Measurements from ENCODE around the gene GZF1.

Gene GZF1

GRCh38 chr20:23390091-23390774 is 28.3 kb downstream of the GZF1 start:
- Histone ChIP-seq H3K9me3 (ENCODE audit: low read length) (peaks cover 4% of the 10 kb centered on the region), H3K27me3 (ENCODE audit: insufficient read depth, low read length) (no peaks in the 10 kb centered on the region), H3K36me3 (ENCODE audit: insufficient read depth, low read length) (peaks cover 36% of the 10 kb centered on the region), H3K4me3 (ENCODE audit: low read length) (no peak overlapping the region), H2AFZ (ENCODE audit: low read depth, low read length) (no peak overlapping the region), H3K4me1 (ENCODE audit: insufficient read depth, low read length) (no peaks in the 10 kb centered on the region)

- Histone ChIP-seq H2AFZ (ENCODE audit: low read depth, low read length) (no peak overlapping the region), H3K36me3 (ENCODE audit: insufficient read depth, low read length) (peaks cover 36% of the 10 kb centered on the region), H3K4me1 (ENCODE audit: insufficient read depth, low read length) (no peaks in the 10 kb centered on the region), H3K4me3 (ENCODE audit: low read length) (no peak overlapping the region), H3K9me3 (ENCODE audit: low read length) (peaks cover 4% of the 10 kb centered on the region), H3K27me3 (ENCODE audit: insufficient read depth, low read length) (no peaks in the 10 kb centered on the region)
These were observed 29.8 kb downstream of the GZF1 start for GRCh38 chr20:23391707-23392310.

- Histone ChIP-seq H2AFZ (ENCODE audit: low read depth, low read length) (no peak overlapping the region), H3K36me3 (ENCODE audit: insufficient read depth, low read length) (peaks cover 28% of the 10 kb centered on the region), H3K4me1 (ENCODE audit: insufficient read depth, low read length) (no peaks in the 10 kb centered on the region), H3K27me3 (ENCODE audit: insufficient read depth, low read length) (no peaks in the 10 kb centered on the region), H3K9me3 (ENCODE audit: low read length) (peaks cover 3% of the 10 kb centered on the region), H3K4me3 (ENCODE audit: low read length) (no peak overlapping the region)
These were observed 32.2 kb downstream of the GZF1 start for GRCh38 chr20:23393996-23394775.

GRCh38 chr20:23396950-23397627 is 35.1 kb downstream of the GZF1 start:
- Histone ChIP-seq H3K9me3 (ENCODE audit: low read length) (no peaks in the 10 kb centered on the region), H3K27me3 (ENCODE audit: insufficient read depth, low read length) (no peaks in the 10 kb centered on the region), H3K36me3 (ENCODE audit: insufficient read depth, low read length) (peaks cover 20% of the 10 kb centered on the region), H2AFZ (ENCODE audit: low read depth, low read length) (no peak overlapping the region), H3K4me1 (ENCODE audit: insufficient read depth, low read length) (no peaks in the 10 kb centered on the region), H3K4me3 (ENCODE audit: low read length) (no peak overlapping the region)

GRCh38 chr20:23397961-23398360 is 36.0 kb downstream of the GZF1 start:
- Histone ChIP-seq H3K27me3 (ENCODE audit: insufficient read depth, low read length) (no peaks in the 10 kb centered on the region), H3K4me3 (ENCODE audit: low read length) (no peak overlapping the region), H3K4me1 (ENCODE audit: insufficient read depth, low read length) (no peaks in the 10 kb centered on the region), H3K9me3 (ENCODE audit: low read length) (no peaks in the 10 kb centered on the region), H2AFZ (ENCODE audit: low read depth, low read length) (no peak overlapping the region), H3K36me3 (ENCODE audit: insufficient read depth, low read length) (peaks cover 15% of the 10 kb centered on the region)

GRCh38 chr20:23399568-23400241 is 37.7 kb downstream of the GZF1 start:
- no peak overlapping the region for H3K4me3 ChIP-seq (ENCODE audit: low read length)
- no peak overlapping the region for H2AFZ ChIP-seq (ENCODE audit: low read depth, low read length)
- peaks cover 3% of the 10 kb centered on the region for H3K36me3 ChIP-seq (ENCODE audit: insufficient read depth, low read length)
- H3K9me3 ChIP-seq (ENCODE audit: low read length), result no peaks in the 10 kb centered on the region
- no peaks in the 10 kb centered on the region for H3K4me1 ChIP-seq (ENCODE audit: insufficient read depth, low read length)
- no peaks in the 10 kb centered on the region for H3K27me3 ChIP-seq (ENCODE audit: insufficient read depth, low read length)

- Histone ChIP-seq H2AFZ (ENCODE audit: low read depth, low read length) (no peak overlapping the region), H3K27me3 (ENCODE audit: insufficient read depth, low read length) (no peaks in the 10 kb centered on the region), H3K36me3 (ENCODE audit: insufficient read depth, low read length) (no peaks in the 10 kb centered on the region), H3K9me3 (ENCODE audit: low read length) (no peaks in the 10 kb centered on the region), H3K4me1 (ENCODE audit: insufficient read depth, low read length) (no peaks in the 10 kb centered on the region), H3K4me3 (ENCODE audit: low read length) (no peak overlapping the region)
These were observed 39.1 kb downstream of the GZF1 start for GRCh38 chr20:23401051-23401450.

GRCh38 chr20:23403751-23404150 is 41.8 kb downstream of the GZF1 start:
- Histone ChIP-seq H3K4me3 (ENCODE audit: low read length) (no peak overlapping the region), H3K27me3 (ENCODE audit: insufficient read depth, low read length) (no peaks in the 10 kb centered on the region), H3K36me3 (ENCODE audit: insufficient read depth, low read length) (no peaks in the 10 kb centered on the region), H3K9me3 (ENCODE audit: low read length) (no peaks in the 10 kb centered on the region), H3K4me1 (ENCODE audit: insufficient read depth, low read length) (no peaks in the 10 kb centered on the region), H2AFZ (ENCODE audit: low read depth, low read length) (no peak overlapping the region)

- no peaks in the 10 kb centered on the region for H3K9me3 ChIP-seq (ENCODE audit: low read length)
- H3K27me3 ChIP-seq (ENCODE audit: insufficient read depth, low read length), result no peaks in the 10 kb centered on the region
- no peaks in the 10 kb centered on the region for H3K36me3 ChIP-seq (ENCODE audit: insufficient read depth, low read length)
- H3K4me1 ChIP-seq (ENCODE audit: insufficient read depth, low read length), result no peaks in the 10 kb centered on the region
- H2AFZ ChIP-seq (ENCODE audit: low read depth, low read length), result no peak overlapping the region
- H3K4me3 ChIP-seq (ENCODE audit: low read length), result no peak overlapping the region
These were observed 42.2 kb downstream of the GZF1 start for GRCh38 chr20:23404196-23404595.

- H3K27me3 ChIP-seq (ENCODE audit: insufficient read depth, low read length), result no peaks in the 10 kb centered on the region
- no peak overlapping the region for H2AFZ ChIP-seq (ENCODE audit: low read depth, low read length)
- no peaks in the 10 kb centered on the region for H3K9me3 ChIP-seq (ENCODE audit: low read length)
These were observed 44.9 kb downstream of the GZF1 start for GRCh38 chr20:23406880-23407279.

GRCh38 chr20:23407781-23408464 is 45.9 kb downstream of the GZF1 start:
- Histone ChIP-seq H3K36me3 (ENCODE audit: insufficient read depth, low read length) (no peaks in the 10 kb centered on the region), H3K9me3 (ENCODE audit: low read length) (no peaks in the 10 kb centered on the region), H3K4me3 (ENCODE audit: low read length) (no peak overlapping the region), H2AFZ (ENCODE audit: low read depth, low read length) (no peak overlapping the region), H3K4me1 (ENCODE audit: insufficient read depth, low read length) (peaks cover 2% of the 10 kb centered on the region), H3K27me3 (ENCODE audit: insufficient read depth, low read length) (no peaks in the 10 kb centered on the region)

More at GRCh38 chr20:23406880-23407279, 44.9 kb downstream of the GZF1 start:
- H3K36me3 ChIP-seq (ENCODE audit: insufficient read depth, low read length), result no peaks in the 10 kb centered on the region
- H3K4me3 ChIP-seq (ENCODE audit: low read length), result no peak overlapping the region
- H3K4me1 ChIP-seq (ENCODE audit: insufficient read depth, low read length), result no peaks in the 10 kb centered on the region

- Histone ChIP-seq H3K9me3 (ENCODE audit: low read length) (no peaks in the 10 kb centered on the region), H3K36me3 (ENCODE audit: insufficient read depth, low read length) (no peaks in the 10 kb centered on the region), H3K4me3 (ENCODE audit: low read length) (no peak overlapping the region), H2AFZ (ENCODE audit: low read depth, low read length) (no peak overlapping the region), H3K27me3 (ENCODE audit: insufficient read depth, low read length) (no peaks in the 10 kb centered on the region), H3K4me1 (ENCODE audit: insufficient read depth, low read length) (peaks cover 2% of the 10 kb centered on the region)
These were observed 47.0 kb downstream of the GZF1 start for GRCh38 chr20:23408957-23409356.

Data from neuron (in vitro differentiated cells).